ENCODE results near the gene PRAMEF8.
"Not testable (repeated sequence)": the region's sequence is repeated elsewhere in the genome, so short reads cannot be mapped to it uniquely, and the experiment has no call there.

Gene PRAMEF8

DNA sequence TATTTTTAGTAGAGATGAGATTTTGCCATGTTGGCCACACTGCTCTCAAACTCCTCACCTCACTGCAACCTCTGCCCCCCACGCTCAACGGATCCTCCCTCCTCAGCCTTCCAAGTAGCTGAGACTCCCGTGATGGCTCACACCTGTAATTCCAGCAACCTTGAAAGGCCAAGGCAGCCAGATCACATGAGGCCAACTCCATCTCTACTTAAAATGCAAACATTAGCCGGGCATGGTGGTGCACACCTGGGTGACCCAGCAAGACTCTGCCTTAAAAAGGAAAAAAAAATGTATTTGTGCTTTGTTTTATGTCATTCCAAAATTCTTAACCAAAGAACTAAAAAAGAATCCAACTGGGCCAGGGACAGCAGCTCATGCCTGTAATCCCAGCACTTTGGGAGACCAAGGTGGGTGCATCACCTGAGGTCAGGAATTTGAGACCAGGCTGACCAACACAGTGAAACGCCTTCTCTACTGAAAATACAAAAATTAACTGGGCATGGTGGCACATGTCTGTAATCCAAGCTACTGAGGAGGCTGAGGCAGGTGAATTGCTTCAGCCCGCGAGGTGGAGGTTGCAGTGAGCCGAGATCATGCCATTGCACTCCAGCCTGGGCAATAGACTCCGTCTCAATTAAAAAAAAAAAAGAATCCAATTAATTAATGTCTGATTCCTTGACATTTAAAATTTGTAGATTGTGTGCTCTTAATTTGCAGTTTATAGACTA lies 41.2 kb downstream of the PRAMEF8 start:
- POLR2A ChIA-PET; H3K27ac ChIP-seq (ENCODE audit: insufficient read depth in 1 of 2, low read depth in 1 of 2, low read length in 2 of 2, poor library complexity in 1 of 2, severe bottlenecking in 2 of 2); H3K4me1 ChIP-seq (ENCODE audit: control extremely low read depth in 1 of 4, control insufficient read depth in 4 of 4, insufficient read depth in 4 of 4, low read length in 3 of 4); H3K36me3 ChIP-seq (ENCODE audit: control insufficient read depth in 4 of 4, insufficient read depth in 4 of 4, low read length in 3 of 4); H3K4me3 ChIP-seq (ENCODE audit: control insufficient read depth in 1 of 7, extremely low read depth in 1 of 7, insufficient read depth in 4 of 7, low read depth in 2 of 7, low read length in 6 of 7); DNase-seq; H3K27me3 ChIP-seq (replicated peaks in 2 of 5; ENCODE audit: control insufficient read depth in 4 of 5, insufficient read depth in 5 of 5, low read length in 4 of 5); H3K9me3 ChIP-seq (ENCODE audit: control extremely low read depth in 1 of 5, control insufficient read depth in 4 of 5, insufficient read depth in 2 of 5, low read depth in 1 of 5, low read length in 4 of 5); CTCF ChIA-PET: not testable (repeated sequence)
- 94% methylated on average over 8 of the region's 9 CpGs for WGBS (ENCODE audit: insufficient coverage)

DNA sequence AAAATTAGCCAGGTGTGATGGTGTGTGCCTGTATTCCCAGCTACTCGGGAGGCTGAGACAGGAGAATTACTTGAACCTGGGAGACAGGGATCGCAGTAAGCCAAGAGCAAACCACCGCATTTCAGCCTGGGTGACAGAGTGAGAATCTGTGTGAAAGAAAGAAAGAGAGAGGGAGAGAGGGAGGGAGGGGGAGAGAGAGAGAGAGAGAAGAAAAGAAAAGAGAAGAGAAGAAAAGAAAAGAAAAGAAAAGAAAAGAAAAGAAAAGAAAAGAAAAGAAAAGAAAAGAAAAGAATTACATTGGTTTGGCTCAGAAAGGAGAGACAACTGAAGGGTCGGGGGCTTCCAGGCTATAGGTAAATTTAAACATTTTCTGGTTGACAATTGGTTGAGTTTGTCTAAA lies 45.3 kb downstream of the PRAMEF8 start:
- 96% methylated on average over 4 of the region's 4 CpGs for WGBS (ENCODE audit: insufficient coverage)
- H3K4me3 ChIP-seq (ENCODE audit: control insufficient read depth in 1 of 7, extremely low read depth in 1 of 7, insufficient read depth in 4 of 7, low read depth in 2 of 7, low read length in 6 of 7); H3K36me3 ChIP-seq (ENCODE audit: control insufficient read depth in 4 of 4, insufficient read depth in 4 of 4, low read length in 3 of 4); DNase-seq; POLR2A ChIA-PET; CTCF ChIA-PET; H3K9me3 ChIP-seq (ENCODE audit: control extremely low read depth in 1 of 5, control insufficient read depth in 4 of 5, insufficient read depth in 2 of 5, low read depth in 1 of 5, low read length in 4 of 5); H3K27me3 ChIP-seq (replicated peaks in 2 of 5; ENCODE audit: control insufficient read depth in 4 of 5, insufficient read depth in 5 of 5, low read length in 4 of 5); H3K27ac ChIP-seq (ENCODE audit: insufficient read depth in 1 of 2, low read depth in 1 of 2, low read length in 2 of 2, poor library complexity in 1 of 2, severe bottlenecking in 2 of 2); H3K4me1 ChIP-seq (ENCODE audit: control extremely low read depth in 1 of 4, control insufficient read depth in 4 of 4, insufficient read depth in 4 of 4, low read length in 3 of 4): not testable (repeated sequence)

DNA sequence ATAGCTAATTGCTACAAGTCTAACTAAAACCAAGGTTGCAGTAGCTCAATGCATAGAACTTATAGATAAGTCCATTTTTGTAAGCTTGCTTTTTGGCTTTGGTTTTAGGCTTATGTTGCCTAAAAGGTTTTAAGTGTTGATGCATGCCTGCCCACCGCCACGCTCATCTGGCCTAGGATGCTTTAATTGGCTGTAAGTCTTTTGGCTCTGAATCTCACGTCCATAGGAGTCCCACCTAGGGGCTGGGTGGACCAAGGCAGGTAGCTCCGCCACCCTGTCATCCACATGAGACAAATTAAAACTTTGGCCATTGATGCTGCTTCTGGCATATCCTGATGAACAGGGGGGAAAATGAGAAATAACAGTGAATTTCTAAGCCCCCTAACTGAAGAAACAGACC lies 47.4 kb downstream of the PRAMEF8 start:
- CTCF ChIA-PET; H3K4me3 ChIP-seq (ENCODE audit: control insufficient read depth in 1 of 7, extremely low read depth in 1 of 7, insufficient read depth in 4 of 7, low read depth in 2 of 7, low read length in 6 of 7); H3K27me3 ChIP-seq (replicated peaks in 2 of 5; ENCODE audit: control insufficient read depth in 4 of 5, insufficient read depth in 5 of 5, low read length in 4 of 5); H3K36me3 ChIP-seq (ENCODE audit: control insufficient read depth in 4 of 4, insufficient read depth in 4 of 4, low read length in 3 of 4); DNase-seq; H3K27ac ChIP-seq (ENCODE audit: insufficient read depth in 1 of 2, low read depth in 1 of 2, low read length in 2 of 2, poor library complexity in 1 of 2, severe bottlenecking in 2 of 2); H3K4me1 ChIP-seq (ENCODE audit: control extremely low read depth in 1 of 4, control insufficient read depth in 4 of 4, insufficient read depth in 4 of 4, low read length in 3 of 4); H3K9me3 ChIP-seq (ENCODE audit: control extremely low read depth in 1 of 5, control insufficient read depth in 4 of 5, insufficient read depth in 2 of 5, low read depth in 1 of 5, low read length in 4 of 5): not testable (repeated sequence)
- 85% methylated on average over 2 of the region's 4 CpGs for WGBS (ENCODE audit: insufficient coverage)
- POLR2A ChIA-PET, result interaction anchor here (0.5 kb wide), 1 partner anchor 1644 kb away, joined by 3 read pairs; no protein-coding TSS in a partner anchor

DNA sequence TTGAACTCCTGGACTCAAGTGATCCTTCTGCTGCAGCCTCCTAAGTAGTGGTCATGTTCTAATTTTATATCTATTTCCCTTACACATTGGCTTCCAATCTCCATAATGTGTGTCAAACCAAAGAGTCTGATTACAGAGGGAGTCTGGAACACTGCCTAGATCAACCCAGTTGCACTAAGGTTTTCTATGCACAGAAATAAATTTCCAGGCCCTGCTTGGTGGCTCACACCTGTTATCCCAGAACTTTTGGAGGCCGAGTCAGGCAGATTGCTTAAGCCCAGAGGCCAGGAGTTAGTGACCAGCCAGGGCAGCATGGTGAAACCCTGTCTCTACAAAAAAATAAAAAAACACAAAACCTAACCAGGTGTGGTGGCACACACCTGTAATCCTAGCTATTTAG lies 50.9 kb downstream of the PRAMEF8 start:
- DNase-seq; H3K4me3 ChIP-seq (ENCODE audit: control insufficient read depth in 1 of 7, extremely low read depth in 1 of 7, insufficient read depth in 4 of 7, low read depth in 2 of 7, low read length in 6 of 7); H3K4me1 ChIP-seq (ENCODE audit: control extremely low read depth in 1 of 4, control insufficient read depth in 4 of 4, insufficient read depth in 4 of 4, low read length in 3 of 4); H3K9me3 ChIP-seq (ENCODE audit: control extremely low read depth in 1 of 5, control insufficient read depth in 4 of 5, insufficient read depth in 2 of 5, low read depth in 1 of 5, low read length in 4 of 5); H3K27ac ChIP-seq (ENCODE audit: insufficient read depth in 1 of 2, low read depth in 1 of 2, low read length in 2 of 2, poor library complexity in 1 of 2, severe bottlenecking in 2 of 2); H3K27me3 ChIP-seq (replicated peaks in 2 of 5; ENCODE audit: control insufficient read depth in 4 of 5, insufficient read depth in 5 of 5, low read length in 4 of 5); POLR2A ChIA-PET; CTCF ChIA-PET; H3K36me3 ChIP-seq (ENCODE audit: control insufficient read depth in 4 of 4, insufficient read depth in 4 of 4, low read length in 3 of 4): not testable (repeated sequence)
- 87% methylated on average over 1 of the region's 1 CpG for WGBS (ENCODE audit: insufficient coverage)

DNA sequence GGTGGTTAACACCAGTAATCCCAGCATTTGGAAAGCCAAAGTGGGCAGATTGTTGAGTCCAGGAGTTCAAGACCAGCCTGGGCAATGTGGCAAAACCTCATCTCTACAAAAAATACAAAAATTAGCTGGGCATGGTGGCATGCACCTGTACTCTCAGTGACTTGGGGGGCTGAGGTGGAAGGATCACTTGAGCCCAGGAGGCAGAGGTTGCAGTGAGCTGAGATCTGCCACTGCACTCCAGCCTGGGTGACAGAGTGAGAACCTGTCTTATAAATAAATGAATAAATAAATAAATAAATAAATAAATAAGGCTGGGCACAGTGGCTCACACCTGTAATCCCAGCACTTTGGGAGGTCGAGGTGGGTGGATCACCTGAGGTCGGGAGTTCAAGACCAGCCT lies 52.9 kb downstream of the PRAMEF8 start:
- CTCF ChIA-PET; DNase-seq; POLR2A ChIA-PET; H3K36me3 ChIP-seq (ENCODE audit: control insufficient read depth in 4 of 4, insufficient read depth in 4 of 4, low read length in 3 of 4); H3K27me3 ChIP-seq (replicated peaks in 2 of 5; ENCODE audit: control insufficient read depth in 4 of 5, insufficient read depth in 5 of 5, low read length in 4 of 5); H3K9me3 ChIP-seq (ENCODE audit: control extremely low read depth in 1 of 5, control insufficient read depth in 4 of 5, insufficient read depth in 2 of 5, low read depth in 1 of 5, low read length in 4 of 5); H3K4me3 ChIP-seq (ENCODE audit: control insufficient read depth in 1 of 7, extremely low read depth in 1 of 7, insufficient read depth in 4 of 7, low read depth in 2 of 7, low read length in 6 of 7); H3K4me1 ChIP-seq (ENCODE audit: control extremely low read depth in 1 of 4, control insufficient read depth in 4 of 4, insufficient read depth in 4 of 4, low read length in 3 of 4); H3K27ac ChIP-seq (ENCODE audit: insufficient read depth in 1 of 2, low read depth in 1 of 2, low read length in 2 of 2, poor library complexity in 1 of 2, severe bottlenecking in 2 of 2): not testable (repeated sequence)
- WGBS (ENCODE audit: insufficient coverage), result no CpG with 5 or more reads among the region's 2 CpGs

All from common myeloid progenitor, CD34-positive (primary cell).